Liver (tissue), 3 donors: Measurements from ENCODE around the gene CRADD.
"Not testable (repeated sequence)": the region's sequence is repeated elsewhere in the genome, so short reads cannot be mapped to it uniquely, and the experiment has no call there.

Experiments
- CTCF ChIP-seq: fragments of 150-350 bp; IDR thresholded peaks from 2 replicates; pipeline ENCODE4 v1.5.1; 2017; ENCODE audit warnings: improper control_type of control experiment, low read depth, low read length; ENCODE audit not compliant: missing input control
- EGR1 ChIP-seq, 2 donors: IDR thresholded peaks; 2 replicates each; pipeline ENCODE4 v1.6.1; 2016 to 2018; ENCODE audit warnings: antibody characterized with exemption in 2 of 2, low read depth in 2 of 2
- NR2F2 ChIP-seq: IDR thresholded peaks from 2 replicates; pipeline ENCODE4 v1.6.1; 2016; ENCODE audit warnings: antibody characterized with exemption
- SP1 ChIP-seq: IDR thresholded peaks from 2 replicates; pipeline ENCODE4 v1.6.1; 2018; ENCODE audit warnings: antibody characterized with exemption, mild to moderate bottlenecking
- donor health status: healthy.
- donor health status: healthy.

GRCh38 chr12:93781961-93782360 is 104.8 kb downstream of the CRADD start:
- TF ChIP-seq SP1; CTCF; EGR1 (IDR thresholded peaks at IDR 0.05; ENCODE audit: low read depth in 2 of 2); NR2F2: not testable (repeated sequence)
